ENCODE results near the gene PRRC1.
"Not testable (repeated sequence)": the region's sequence is repeated elsewhere in the genome, so short reads cannot be mapped to it uniquely, and the experiment has no call there.

The PRRC1 gene

DNA sequence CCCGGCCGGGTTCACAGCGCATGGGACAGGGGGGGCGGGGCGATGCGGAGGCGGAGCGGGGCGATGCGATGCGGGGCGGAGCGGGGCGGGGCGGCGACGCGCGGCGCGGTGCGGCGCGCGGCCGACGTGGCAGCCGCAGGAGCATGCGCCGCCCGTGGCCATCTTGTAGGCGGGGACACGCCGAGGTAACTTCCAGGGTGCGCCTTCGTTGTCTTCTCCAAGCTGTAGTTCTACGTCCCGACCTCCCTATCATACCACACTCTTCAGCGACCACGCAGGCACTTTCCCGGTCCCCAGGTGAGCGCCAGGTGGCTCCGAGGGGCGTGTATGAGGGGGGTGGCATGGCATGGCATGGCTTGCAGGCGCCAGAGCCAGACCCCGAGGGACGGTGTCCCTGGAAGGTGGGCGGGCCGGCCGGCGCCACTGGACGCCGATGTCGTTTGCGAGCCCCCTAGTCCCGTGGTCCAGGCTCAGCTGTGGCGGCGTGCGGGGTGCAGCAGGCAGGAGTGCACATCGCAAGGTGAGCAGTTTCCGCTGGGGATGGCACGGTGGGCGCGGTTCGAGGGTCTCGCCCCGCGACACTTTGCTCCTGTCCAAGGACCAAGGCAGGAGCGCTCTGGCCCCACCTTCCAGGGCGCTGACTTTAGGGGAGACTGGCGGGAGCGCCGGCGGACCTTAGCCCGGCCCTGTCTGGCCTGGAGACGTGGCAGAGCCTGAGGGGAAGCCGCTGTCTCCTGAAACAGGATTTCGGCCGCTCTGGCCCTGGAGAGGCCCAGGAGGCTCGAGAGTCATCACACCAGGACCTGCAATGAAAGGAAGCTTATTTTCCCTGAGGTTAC, at the start of gene PRRC1:
Gene PRRC1, plus strand, starts transcription at position 161 of the 839 bp plus-strand sequence. CDS start 5,840 bp downstream, outside the sequence.
- peak; percentile 83 for DNase-seq

DNA sequence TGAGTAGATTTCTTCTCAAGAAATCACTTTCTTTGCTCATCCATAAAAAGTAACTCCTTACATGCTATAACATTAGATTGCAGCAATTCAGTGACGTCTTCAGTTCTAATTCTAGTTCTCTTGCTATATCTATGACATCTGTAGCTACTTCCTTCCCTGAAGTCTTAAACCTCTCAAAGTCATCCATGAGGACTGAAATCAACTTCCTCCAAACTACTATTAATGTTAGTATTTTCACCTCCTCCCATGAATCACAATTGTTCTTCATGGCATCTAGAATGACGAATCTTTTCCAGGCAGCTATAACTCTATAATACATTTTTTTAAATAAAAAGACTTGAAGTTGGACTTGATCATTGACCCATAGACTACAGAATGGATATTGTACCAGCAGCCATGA, 46.2 kb upstream of the PRRC1 start:
- DNase-seq: no peak

DNA sequence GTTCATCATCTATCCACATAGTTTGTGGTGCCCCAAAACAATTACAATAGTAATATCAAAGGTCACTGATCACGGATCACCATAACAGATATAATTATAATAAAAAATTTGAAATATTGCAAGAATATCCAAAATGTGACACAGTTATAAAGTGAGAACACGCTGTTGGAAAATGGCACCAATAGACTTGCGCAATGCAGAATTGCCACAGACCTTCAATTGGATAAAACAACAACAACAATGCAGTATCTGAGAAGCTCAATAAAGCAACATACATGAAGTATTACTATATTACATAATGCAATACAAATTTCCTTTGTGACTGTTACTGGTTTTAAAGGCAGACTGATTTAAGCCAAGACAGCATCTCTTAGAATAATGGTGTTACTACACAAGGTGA, 44.7 kb upstream of the PRRC1 start:
- DNase-seq: no peak

DNA sequence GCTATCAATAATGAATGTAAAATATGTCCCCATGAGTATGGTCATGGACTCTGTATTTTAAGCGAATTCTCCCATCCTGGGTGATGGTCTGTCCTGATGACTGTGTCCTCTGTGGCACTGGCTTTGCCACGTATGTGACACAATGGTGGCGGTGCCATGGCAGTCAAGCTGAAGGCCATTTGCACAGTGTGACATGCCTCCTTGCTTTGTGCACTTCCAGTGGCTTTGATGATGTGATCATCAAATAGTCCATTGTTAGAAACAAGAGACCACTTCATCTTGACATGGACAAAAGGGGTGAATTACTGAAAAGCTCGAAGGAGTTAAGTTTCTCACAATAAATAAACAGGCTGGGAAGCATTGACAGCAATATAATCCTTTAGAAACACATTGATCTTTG, 31.0 kb upstream of the PRRC1 start:
- no peak for DNase-seq

DNA sequence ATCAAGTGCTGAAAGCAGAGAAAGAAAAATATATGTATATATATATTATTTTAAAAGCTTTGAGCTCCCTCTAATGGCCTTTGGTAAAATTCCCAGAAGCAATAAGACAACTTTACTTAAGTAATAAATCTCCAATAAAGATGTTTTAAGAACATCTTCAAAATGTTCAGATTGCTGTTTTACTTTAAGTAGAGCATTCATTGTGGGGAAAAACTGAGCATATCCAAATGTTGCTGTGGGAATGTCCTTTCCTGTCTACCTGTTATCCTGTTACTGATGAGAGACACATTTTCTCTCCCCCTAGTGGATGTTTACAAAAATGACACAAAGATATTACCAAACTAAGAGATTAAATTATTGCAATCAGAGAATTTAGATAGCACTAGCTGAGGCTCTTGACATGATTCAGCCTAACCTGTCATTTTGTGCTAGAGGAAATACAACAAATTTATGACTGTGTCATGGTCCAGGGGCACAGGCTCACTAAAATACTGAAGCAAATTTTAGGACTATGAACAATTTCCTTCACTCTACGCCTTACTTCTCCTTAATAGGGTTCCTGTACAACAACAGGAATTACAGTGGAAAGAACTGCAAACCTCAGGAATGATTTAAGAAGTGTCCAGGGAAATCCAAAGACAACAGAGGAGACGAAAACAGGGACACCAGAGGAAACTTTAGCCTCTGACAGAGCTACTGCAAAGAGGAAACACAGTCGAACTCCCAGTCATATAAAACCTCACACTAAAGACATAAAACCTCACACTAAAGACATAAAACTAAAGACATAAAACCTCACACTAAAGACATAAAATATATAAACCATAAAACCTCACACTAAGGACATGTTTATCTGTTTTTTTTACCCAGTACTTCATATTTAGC, 24.3 kb upstream of the PRRC1 start:
- peak; percentile 23 for DNase-seq

DNA sequence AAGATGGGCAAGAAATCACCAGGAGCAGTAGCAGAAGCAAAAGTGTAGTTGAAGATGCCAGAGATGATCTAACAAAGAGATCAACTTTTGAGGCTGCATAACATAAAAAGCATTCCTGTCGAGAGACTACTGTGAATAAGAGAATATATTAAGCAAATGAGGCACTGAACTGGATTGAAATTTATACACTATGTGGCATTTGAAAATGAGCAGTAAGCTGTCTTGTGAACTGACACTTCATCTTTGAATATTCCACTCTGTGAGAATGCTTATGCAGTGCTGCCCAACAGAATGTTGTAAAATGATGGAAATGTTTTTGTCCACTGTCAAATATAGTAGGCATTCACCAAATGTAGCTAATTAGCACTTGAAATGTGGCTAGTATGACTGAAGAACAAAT, 18.9 kb upstream of the PRRC1 start:
- DNase-seq: no peak

DNA sequence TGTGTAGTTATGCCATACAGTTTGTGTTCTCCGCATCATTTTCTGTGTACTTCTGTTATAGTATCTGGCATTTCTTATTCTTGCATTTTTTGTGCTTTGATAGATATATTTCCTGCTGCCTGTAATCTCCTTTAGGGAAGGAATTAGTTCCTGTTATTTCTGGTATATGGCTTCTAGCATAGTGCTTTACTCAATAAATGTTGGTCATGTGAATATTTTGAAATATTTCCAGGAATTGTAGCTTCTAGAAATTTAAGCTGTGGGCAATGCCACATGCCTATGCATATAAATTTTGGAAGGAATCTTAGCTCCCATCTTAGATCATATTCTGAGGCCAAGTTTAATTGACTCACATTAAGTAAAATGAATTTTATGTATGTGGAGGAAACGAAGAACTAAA, 11.5 kb upstream of the PRRC1 start:
- no peak for DNase-seq

DNA sequence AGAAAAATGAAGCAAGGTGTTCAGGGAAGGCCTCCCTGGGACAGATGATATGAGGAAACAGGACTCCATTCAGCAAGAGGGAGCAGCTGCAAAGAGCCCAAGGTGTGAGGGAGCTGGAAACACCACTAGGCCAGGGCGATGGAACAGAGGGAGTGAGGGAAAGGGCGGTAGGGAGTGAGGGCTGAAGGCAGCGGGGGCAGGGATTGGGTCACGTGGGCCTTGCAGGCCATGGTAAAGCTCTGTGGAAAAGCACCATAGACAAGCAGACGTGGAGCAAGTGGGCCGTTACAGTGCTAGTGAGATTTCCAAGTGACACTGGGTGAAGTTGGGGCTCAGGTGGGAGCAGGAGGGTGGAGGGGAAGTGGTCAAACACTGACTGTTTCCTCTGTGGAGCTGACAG, 10.8 kb upstream of the PRRC1 start:
- DNase-seq: no peak

DNA sequence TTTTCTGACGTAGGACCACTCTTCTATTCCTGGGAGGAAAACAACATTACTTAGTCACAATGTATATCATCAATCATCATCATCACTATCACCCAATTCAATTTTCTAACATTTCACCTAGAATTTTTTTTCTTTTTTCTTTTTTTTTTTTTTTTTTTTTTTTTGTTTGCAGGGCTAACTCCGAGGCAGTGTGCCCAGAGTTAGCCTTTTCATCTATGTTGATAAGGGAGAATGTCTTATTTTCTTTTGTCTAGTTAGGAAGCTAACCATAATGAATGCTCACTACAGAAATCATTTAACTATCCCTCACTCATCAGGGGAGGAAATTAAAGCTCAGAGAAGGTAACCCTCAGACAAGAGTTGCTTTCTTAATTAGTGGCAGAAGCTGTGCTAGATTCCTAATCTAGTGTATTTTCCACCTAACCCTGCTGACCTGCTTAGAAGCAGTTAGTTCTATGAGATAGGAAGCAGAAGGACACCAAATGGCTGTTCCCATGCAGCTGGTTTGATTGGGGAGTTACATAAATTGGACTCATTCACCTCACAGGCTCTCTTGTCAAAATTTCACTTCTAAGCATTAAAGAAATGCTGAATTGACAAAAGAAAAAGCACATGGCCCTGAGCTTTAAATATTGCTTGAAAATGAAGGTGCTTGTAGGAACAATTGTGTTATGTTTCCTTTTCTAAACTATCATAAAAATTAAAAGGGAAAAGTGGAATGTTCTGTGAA, 8.6 kb upstream of the PRRC1 start:
- no peak for DNase-seq

DNA sequence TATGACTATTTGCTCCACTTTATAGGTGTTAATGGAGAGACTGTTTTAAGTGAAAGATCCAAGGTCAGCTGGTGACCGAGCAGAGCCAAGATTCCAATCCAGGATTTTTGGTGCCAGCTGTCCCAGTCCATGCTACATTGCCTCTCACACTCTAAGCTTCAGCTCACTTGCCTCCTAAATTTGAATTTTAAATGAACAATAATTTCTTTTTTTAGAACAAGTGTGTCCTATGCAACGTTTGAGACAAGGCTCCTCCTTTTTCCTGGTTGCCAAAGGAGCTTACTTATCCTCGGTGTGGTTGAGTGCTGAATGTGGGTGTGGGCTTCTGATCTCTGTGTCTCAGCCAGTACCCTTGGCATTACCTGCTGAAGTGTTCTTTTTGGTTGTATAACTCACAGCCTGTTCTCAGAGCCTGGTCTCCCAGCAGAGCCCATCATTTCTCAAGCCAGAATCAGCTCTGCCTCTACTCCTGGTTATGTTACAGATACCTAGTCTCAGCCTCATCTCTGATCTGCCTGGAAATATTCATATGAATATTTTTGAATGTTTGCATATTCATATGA, 4.0 kb upstream of the PRRC1 start:
- DNase-seq: no peak

DNA sequence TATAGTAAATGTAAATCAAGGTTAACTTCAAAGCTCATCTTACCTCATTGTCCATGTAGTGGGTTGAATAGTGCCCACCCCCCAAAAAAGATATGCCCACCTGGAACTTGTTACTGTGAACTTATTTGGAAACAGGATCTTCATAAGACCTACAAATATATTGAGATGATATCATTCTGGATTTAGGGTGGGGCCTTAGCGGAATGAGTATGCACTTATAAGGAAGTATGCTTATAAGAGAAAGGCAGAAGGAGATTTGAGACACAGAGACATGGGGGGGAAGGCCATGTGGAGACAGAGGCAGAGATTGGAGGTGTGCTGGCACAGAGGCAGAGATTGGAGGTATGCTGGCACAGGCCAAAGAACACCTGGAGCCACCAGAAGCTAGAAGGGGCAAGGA, 2.6 kb upstream of the PRRC1 start:
- DNase-seq: no peak

DNA sequence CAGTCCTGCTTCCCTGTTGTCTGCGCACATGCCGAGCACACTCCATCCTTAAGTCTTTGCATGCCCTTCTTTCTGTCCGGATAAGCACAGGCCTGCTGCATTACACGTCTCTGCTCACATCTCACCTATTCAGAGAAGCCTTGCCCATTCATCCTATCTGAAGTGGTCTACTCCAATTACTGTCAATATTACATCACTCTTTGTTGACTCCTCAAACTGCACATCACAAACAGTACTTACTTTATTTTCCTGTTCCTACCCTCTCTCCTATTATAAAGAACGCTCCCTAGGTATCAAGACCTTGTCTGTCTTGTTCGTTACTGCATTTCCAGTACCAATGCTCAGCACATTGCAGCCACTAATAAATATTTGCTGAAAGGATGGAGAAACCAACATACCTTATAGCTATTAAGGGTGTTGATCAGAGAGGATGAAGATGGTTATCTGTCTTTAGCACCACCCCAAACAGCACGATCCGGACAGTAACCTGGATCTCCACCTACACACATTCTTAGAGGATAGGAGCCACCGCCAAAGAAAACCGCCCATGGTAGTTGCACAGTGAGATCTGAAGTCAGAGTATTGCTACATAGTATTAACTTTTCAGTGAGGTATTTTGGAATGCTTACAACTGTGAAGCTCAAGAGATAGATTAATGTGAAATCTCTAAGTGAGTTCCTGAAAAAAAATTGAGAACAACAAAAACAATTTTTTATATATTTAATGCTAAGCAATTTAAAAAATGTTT, 1.6 kb upstream of the PRRC1 start:
- DNase-seq: no peak

DNA sequence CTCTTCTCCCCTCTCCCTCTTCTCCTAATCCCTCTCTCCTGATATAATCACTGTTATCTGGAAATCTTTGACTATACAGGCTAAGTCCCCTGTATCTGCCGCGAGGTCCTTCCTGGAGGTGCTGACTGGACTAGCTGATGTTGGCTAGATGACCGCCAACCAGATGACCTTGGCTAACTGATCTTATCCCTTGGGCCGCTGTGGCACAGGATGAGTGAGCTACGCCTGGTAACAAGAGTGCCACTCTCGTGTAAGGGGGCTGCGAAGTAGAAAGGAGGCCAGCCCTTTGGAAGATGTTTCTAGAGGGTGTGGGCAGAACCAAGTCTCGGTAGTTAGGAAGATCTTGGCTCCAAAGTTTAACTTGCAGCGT, 345 bp upstream of the PRRC1 start:
- DNase-seq: no peak

DNA sequence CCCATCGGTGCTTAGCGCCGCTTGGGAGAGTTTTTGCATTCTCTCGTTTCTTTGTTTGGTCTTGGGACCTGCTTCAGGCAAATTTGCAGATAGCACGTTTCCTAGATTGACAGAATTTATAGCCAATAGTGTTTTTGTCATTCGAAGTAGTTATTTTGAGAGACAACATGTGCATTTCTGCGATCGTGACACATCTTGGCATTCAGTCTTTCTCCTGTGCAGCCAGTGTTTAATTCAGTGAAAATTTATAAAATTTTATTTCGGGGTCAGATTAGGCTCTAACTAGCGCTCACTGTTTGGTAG, 830 bp downstream of the PRRC1 start:
- DNase-seq: peak; percentile 38

DNA sequence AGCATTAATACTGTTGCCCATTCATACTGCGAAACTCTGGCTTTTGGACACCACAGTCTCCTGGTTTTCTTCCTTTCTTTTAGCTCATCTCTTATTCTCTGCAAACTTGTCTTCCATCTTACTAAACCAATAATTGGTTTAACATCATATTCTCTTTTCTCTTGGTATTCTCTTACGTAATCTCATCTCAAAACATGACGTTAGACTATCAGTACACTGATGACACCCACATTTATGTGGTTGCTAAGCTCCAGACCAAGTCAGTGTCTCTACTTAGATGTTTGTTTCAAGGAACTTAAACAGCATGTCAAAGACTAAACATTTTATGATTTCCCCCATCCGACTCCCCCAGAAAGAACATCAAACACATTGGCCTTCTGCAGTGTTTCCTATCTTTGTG, 2.1 kb downstream of the PRRC1 start:
- no peak for DNase-seq

DNA sequence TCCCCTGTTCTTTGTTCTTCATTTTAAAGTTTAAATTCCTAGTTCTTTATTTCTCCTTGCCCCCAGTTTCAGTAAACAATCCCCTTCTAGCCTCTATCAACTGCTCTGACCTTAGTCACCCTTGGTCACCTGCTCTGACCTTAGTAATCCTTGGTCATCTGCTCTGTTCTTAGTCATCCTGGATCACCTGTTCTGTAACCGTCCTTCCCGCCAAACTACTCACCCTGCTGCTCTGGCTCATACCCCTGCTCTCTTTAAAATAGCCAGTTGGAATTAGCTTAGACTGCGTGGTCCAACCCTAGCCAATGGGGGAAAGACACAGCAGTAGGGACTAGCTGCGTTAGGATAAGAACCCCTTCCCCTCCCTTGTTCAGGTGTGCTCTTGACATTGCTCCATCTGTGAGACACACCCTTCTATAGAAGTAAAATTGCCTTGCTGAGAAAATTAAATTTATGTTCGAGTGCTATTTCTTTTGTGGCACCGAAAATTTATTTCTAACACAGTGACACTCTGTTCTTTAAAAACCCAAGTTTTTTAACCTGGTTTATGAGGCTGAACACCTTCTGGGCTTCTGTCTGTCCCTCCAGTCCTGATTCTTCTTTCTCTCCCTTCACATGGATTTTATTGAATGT, 3.8 kb downstream of the PRRC1 start:
- DNase-seq: no peak

DNA sequence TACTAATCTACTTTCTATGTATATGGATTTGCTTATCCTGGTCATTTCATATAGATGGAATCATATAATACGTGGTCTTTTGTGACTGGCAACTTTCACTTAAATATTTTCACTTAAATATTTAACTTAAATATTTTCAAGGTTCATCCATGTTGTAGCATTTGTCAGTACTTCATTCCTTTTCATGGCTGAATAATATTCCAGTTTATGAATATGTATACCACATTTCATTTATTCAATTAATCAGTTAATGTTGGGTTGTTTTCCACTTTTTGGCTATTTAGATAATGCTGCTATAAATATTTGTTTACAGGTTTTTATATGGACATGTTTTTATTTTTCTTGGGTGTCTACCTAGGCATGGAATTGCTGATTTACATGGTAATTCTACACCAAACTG, 7.7 kb downstream of the PRRC1 start:
- DNase-seq: no peak

DNA sequence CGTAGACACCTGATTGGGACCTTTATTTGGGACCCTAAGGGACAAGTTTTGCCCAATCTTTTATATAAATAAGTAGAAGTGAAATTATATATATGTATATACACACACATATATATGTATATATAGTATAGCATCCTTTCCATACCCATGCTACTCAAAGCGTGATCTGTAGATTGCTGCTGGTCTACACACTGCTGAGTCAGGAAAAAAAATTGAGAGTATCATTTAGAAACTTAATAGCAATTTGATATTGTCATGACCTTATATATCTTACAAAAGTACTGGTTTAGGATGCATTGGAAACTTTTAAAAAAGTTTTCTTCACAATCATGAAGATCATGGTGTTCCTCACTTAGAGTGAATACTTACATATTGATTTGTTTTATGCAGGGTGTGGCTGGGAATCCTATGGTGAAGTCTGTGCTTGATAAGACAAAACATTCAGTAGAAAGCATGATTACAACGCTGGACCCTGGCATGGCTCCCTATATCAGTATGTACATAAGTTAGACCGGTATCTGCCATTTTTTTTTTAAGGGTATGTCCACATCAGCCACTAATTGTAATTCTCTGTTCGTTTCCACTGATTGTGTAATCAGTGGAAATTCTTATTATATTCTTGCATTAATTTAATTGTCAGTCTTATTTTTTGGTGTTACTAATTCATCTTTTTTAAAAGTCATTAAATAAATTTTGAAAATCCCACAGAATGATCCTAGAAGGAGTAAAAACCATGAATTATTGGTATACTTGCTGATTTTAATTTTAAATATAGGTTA, 12.7 kb downstream of the PRRC1 start:
- no peak for DNase-seq

DNA sequence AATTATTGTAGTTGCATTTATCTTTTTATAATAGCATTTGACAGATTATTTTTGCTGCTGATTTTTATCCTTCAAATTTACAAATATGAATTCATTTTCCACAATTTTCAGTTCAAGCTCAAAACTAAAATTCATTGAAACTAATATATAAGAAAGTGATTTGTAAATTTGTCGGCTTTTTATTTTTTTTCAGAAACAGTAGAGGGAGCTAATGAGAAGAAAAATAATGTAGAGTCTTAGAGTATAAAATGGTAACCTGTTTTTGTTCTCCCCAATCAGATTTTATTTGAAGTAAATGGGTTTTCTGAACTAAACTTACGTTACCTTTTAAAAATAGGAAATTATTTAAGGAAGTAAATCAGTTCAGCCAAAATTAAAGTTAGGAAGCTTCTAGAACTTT, 19.2 kb downstream of the PRRC1 start:
- no peak for DNase-seq

DNA sequence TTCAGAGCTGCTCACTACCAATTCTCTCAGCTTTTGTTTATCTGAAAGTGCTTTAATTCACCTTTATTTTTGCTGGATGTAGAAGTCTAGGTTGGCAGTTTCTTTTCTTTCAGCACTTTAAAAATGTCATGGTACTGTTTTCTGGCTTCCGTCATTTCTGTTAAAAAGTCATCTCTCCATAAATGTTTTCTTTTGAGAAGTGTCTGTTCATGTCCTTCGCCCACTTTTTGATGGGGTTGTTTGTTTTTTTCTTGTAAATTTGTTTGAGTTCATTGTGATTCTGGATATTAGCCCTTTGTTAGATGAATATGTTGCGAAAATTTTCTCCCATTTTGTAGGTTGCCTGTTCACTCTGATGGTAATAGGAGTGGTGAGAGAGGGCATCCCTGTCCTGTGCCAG, 23.1 kb downstream of the PRRC1 start:
- not testable (repeated sequence) for DNase-seq

DNA sequence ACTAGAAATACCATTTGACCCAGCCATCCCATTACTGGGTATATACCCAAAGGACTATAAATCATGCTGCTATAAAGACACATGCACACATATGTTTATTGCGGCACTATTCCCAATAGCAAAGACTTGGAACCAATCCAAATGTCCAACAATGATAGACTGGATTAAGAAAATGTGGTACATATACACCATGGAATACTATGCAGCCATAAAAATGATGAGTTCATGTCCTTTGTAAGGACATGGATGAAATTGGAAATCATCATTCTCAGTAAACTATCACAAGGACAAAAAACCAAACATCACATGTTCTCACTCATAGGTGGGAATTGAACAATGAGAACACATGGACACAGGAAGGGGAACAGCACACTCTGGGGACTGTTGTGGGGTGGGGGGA, 27.8 kb downstream of the PRRC1 start:
- not testable (repeated sequence) for DNase-seq

Data from activated CD4-positive, alpha-beta T cell treated with anti-CD3 and anti-CD28 coated beads, Interleukin-2, amount 50 U/mL, for 16 hours (primary cell).